HG02870 (cell line): ENCODE measurements around the gene USP36.
"Not testable (repeated sequence)": the region's sequence is repeated elsewhere in the genome, so short reads cannot be mapped to it uniquely, and the experiment has no call there.

ENCODE experiments used
- ATAC-seq: cut with Tn5 transposase; IDR thresholded peaks from one replicate; pipeline ENCODE4 v1.9.1; 2021; ENCODE audit warnings: mild to moderate bottlenecking, moderate library complexity; ENCODE audit not compliant: unreplicated experiment

The USP36 gene

DNA sequence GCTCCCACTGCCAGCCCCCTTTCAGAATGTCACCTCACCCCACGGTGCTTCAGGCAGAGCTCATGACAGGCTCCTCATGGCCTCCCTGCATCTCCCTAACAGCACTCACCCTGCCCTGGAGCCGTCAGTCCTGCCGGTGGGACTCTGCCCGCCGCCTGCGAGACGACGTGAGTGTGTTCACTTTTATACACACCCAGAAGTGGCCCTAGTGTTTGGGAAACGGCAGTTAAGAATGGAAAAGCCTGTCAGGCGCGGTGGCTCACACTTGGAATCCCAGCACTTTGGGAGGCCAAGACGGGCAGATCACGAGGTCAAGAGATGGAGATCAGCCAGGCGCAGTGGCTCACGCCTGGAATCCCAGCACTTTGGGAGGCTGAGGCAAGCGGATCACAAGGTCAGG is 46.2 kb downstream of the USP36 start:
- no peak for ATAC-seq

DNA sequence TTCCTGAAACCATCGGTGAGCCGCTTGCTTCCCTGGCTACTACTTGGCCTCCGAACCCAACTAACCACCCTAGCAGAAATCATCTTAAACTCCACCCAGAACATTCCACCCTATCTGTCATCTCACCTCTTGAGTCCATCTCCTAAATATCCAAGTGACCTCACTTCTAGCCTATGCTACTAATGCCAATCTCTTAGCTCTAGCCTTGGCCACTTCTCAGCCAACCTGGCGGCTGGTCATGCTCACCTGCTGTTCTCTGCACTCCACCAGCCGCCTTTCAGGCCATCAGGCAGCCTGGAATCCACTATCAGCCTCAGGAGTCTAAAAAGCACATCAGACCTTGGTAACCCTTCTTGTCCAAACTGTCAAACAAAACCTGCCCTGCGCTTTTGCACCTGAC is 46.6 kb downstream of the USP36 start:
- ATAC-seq, result no peak

GRCh38 chr17:78793415-78793814 is 47.2 kb downstream of the USP36 start:
- no peak for ATAC-seq

DNA sequence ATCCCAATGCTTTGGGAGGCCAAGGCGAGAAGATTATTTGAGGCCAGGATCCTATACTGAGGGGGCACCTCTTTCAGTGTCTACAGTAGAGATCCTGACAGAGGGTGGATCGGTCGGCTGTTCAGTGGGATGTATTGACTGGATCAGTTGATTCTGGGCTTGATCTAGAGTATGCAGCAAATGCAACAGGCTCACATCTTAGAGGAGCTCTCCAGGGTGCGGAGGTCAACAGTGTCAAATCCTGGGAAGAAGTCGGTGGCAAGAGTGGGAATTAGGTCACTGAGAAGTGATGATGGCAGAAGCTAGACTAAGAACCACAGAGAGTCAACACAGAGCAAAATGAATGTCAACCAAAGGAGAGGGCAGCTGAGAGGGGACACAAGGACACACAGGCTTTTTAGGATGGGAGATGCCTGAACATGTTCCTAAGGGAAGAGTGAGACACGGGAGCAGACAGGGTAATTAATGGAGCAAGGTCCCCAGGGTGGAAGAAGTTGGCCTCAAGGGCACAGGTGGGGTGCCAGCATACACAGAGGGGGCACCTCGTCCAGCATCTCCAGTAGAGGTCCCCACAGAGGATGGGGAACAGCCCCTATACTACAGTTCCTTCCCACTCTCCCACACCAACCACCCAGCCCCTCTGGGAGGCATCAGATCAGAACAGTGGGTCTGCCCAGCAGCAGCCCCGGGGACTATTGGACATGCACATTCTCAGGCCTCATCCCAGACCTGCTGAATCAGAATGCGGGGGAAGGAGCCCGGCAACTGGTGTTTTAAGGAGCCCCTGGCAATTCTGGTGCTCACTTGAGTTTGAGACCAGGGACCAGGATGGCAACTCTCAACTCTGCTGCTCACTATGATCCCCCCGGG is 48.5 kb downstream of the USP36 start:
- ATAC-seq, result no peak

DNA sequence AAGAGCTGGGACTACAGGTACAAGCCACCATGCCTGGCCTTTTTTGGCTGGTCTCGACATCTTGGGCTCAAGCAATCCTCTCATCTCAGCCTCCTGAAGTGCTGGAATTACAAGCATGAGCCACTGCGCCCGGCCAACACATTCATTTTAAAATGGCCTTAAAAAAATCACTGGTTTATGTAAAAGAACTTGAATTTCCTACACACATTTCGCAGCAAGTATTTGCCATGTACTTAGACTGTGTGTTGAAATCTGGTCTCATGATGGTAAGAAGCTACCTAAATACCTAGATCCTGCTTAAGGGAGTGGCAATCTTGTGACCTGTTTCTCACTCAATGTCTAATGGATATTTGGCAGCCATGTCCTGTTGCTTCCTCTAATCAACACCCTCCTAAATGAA is 50.1 kb downstream of the USP36 start:
- no peak for ATAC-seq

DNA sequence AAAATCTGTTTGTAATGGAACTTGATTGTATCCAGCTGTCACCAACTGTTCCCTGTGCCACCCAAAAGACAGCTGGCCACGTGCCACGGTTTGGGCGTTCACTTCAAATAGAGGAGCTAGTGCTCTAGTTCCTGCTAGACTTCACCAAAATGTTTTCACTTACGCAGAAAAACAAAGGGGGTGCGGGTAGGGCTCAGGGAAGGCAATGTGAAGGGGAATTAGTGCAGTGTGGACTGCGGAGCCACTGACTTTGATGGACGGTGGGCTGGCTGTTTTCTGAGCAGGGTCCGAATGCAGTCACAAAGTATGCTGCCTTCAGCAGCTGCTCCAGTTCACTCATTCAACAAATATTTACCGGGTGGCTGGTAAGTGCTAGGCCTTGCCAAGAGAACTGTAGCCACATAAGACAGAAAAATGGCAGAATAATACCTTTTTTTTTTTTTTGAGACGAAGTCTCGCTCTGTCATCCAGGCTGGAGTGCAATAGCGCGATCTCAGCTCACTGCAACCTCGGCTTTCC is 50.9 kb downstream of the USP36 start:
- ATAC-seq, result no peak

DNA sequence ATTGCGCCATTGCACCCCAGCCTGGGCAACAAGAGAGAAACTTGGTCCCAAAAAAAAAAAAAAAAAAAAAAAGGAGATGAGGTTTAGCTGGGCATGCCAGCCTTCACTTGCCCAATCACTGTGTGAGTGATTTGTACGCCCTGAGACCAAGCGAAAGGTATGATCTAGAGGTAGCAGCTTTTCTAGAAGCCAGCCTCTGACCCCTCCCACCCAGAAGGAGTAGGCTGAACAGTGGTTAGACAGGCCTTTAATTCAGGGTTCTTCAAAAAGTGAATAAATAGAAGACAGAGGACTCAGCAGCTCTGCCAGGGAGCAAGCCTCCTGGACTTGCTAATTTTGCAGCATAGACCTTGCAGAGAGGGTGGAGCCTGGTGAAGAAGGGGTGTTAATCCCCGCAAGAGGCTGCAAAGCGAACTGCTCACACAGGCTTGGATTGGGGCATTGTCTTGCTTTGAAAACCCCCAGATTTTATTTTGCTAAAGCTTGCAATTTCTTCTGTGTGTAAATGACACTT is 51.4 kb downstream of the USP36 start:
- ATAC-seq, result no peak

GRCh38 chr17:78788451-78788850 is 52.2 kb downstream of the USP36 start:
- ATAC-seq, result no peak

DNA sequence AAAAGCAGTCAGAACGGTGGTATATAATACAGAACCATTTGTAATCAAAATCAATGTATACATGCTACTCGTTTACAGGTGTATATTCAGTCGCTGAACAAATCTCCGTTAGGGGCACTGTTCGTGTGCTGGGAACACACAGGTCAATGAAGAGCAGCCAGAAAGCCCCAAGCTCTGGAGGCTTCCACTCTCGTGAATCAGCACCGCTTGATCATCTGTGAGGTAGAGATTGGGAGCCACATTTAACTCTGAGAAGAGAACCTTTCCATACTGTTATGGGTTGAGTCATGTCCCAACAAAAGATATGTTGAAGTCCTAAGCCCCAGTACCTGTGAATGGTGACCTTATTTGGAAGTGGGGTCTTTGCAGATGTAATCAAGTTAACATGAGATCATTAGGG is 53.2 kb downstream of the USP36 start:
- ATAC-seq, result no peak

- no peak for ATAC-seq
Observed at GRCh38 chr17:78785663-78786057, 55.0 kb downstream of the USP36 start.

- no peak for ATAC-seq
Observed at GRCh38 chr17:78785011-78785662, 55.5 kb downstream of the USP36 start.

GRCh38 chr17:78784352-78784751 is 56.3 kb downstream of the USP36 start:
- no peak for ATAC-seq

- ATAC-seq, result no peak
Observed at GRCh38 chr17:78783711-78784324, 56.8 kb downstream of the USP36 start.

DNA sequence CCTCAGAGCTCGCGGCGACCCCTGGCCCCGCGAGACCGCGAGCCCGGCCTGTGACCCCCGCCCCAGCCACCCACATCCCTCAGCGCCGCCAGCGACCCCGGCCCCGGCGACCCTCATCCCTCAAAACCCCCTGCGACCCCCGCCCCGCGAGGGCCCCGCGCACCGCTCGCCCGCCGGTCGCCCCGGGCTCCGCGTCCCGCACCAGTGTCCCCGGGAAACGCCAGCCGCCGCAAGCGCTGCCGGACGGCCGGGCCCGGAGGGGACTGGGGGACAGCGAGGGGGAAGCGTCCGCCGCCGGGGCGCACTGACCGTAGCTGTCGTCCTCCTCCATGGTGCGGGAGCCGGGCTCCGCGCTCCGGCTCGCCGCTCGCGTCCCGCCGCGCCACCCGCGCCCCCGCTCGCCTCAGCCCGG is 58.7 kb downstream of the USP36 start, which contains the start of gene CYTH1:
TSS of gene CYTH1 (minus strand) at position 381 of the 412 bp plus-strand sequence. CDS start at position 331, 50 bp downstream.
- peak; percentile 11 for ATAC-seq

DNA sequence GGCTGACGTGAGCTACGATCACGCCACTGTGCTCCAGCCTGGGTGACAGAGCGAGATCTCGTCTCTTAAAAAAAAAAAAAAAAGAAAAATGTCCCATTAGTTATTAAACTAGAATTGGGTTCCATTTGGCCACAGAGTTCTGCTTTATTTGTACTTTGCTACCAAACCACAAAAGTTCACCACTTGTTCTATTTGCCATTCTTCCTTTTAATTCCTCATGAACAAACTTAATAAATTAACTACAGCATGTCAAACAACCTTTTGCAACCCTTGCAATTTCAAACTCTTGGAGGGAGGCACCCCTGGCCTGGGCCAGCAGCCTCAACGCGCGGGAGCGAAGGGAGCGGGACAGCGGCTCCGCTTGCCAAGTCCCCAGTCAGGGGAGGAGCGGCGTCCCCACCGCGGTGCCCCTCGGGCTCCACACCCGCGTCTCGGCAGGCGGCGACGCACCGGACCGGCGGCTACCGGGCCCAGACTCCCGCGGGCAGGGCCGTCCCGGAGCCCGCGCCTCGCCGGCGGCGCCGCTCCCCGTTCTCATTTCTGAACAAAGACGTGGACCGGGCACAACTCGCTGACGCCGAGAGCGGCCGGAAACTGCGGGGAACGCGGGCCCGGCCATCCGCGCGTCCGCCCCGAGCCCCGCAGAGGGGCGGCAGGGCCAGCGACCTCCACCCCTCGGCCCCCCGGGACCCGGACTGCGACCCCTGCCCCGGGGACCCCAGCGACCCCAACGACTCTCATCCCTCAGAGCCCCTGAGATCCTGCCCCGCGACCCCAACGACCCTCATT is 59.3 kb downstream of the USP36 start:
- no peak for ATAC-seq

GRCh38 chr17:78780335-78780734 is 60.3 kb downstream of the USP36 start:
- no peak for ATAC-seq

GRCh38 chr17:78779850-78780249 is 60.8 kb downstream of the USP36 start:
- no peak for ATAC-seq

DNA sequence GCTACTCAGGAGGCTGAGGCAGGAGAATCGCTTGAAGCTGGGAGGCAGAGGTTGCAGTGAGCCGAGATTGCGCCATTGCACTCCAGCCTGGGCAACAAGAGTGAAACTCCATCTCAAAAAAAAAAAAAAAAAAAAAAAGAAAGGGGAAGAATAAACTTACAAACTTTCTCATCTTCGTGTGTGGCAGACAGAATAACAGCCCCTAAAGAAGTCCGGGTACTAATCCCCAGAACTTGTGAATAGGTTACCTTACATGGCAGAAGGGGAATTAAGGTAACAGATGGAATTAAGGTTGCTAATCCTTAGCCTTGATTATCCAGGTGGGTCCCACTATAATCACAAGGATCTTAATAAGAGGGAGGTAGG is 61.3 kb downstream of the USP36 start:
- ATAC-seq, result not testable (repeated sequence)

DNA sequence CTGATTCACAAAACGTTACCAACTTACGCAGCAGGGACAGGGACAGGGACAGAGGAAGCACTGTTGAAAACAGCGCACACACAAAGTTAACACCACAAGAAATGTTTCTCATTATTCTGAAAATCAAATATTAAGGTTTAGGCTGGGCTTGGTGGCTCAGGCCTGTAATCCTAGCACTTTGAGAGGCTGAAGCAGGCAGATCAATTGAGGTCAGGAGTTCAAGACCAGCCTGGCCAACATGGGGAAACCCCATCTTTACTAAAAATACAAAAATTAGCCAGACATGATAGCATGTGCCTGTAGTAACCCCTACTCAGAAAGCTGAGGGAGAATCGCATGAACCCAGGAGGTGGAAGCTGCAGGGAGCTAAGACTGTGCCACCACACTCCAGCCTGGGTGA is 62.7 kb downstream of the USP36 start:
- ATAC-seq, result no peak

- ATAC-seq, result no peak
Observed at GRCh38 chr17:78774956-78775571, 65.5 kb downstream of the USP36 start.
